KOPT-K1 (cell line): ENCODE results near the gene APOL2.
"Not testable (repeated sequence)": the region's sequence is repeated elsewhere in the genome, so short reads cannot be mapped to it uniquely, and the experiment has no call there.

Experiments used
- H3K27ac ChIP-seq: fragments of 200-600 bp; sonication (generic); 2 replicates; pipeline ENCODE4 v1.5.1; 2016; ENCODE audit warnings: antibody characterized with exemption, mild to moderate bottlenecking, low read depth, low read length; ENCODE audit not compliant: poor library complexity, severe bottlenecking
- H3K36me3 ChIP-seq: fragments of 200-600 bp; sonication (generic); 2 replicates; pipeline ENCODE4 v1.5.1; 2017; ENCODE audit warnings: antibody characterized with exemption, mild to moderate bottlenecking, low read length, moderate library complexity; ENCODE audit not compliant: insufficient read depth
- H3K9me3 ChIP-seq: fragments of 200-600 bp; sonication (generic); 2 replicates; pipeline ENCODE4 v1.5.1; 2017; ENCODE audit warnings: antibody characterized with exemption, low read length, mild to moderate bottlenecking; ENCODE audit not compliant: insufficient read depth, poor library complexity, severe bottlenecking

APOL2 gene

DNA sequence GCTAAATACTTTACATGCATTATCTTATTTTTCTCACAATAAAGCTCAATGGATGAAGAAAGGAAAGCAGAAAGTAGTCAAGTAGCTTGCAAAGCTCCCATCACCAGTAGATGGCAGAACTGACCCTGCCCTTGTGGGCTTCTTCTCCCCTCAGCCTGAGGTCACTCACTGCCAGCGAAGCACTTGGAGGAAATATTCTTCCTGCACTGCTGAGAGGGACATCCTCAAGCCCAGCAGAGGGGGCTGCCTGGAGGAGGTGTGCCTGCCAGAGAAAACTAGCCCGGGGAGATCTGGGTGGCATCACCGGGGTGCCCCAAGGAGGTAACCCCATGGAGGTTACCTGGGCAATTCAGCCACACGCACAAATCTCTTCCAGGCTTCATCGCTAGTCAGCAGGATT, 44.4 kb downstream of the APOL2 start:
- Histone ChIP-seq H3K36me3 (no peaks in the 10 kb centered on the region), H3K9me3 (no peaks in the 10 kb centered on the region), H3K27ac (no peak overlapping the region)

DNA sequence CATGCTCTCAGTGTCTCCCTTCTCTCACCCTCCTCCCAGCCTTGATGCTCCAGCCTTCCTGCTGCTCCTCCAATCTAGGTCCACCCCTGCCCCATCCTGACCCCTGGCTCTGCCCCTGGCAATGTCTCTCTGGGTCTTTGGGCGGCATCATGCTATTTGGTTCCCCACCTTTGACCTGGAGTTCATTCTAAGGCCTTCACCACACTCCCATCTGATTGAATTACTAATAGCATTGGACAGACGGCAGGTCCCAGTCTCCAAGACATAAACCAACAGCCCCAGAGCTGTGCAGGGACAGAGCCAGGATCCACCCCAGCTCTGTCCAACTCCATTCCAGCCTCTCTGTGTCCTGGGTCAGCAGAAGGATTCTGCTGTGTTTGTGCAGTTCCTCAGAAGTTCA, 44.9 kb downstream of the APOL2 start:
- no peaks in the 10 kb centered on the region for H3K9me3 ChIP-seq
- H3K27ac ChIP-seq: no peak overlapping the region
- no peaks in the 10 kb centered on the region for H3K36me3 ChIP-seq

DNA sequence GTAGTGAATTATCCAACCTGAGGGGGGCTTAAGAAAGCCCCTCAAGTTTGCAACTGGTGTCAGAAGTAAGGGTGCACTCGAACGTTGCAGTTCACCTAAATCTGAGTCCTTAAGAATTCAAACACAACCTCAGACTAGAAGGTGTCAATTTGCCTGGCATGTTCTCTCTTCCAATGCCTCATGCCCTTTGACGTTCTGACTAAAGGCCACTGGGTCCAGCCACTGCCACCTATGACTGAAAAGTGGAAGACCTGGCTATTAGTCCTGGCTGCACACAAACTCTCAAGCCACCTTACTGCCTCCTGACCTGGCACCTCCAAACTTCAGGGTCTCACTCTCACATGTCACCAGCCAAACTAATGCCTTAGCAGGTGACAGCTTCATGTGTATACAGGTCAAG, 45.8 kb downstream of the APOL2 start:
- H3K27ac ChIP-seq: no peak overlapping the region
- H3K9me3 ChIP-seq: no peaks in the 10 kb centered on the region
- H3K36me3 ChIP-seq: no peaks in the 10 kb centered on the region

GRCh38 chr22:36193171-36193570, 46.2 kb downstream of the APOL2 start:
- Histone ChIP-seq H3K36me3 (no peaks in the 10 kb centered on the region), H3K27ac (no peak overlapping the region), H3K9me3 (no peaks in the 10 kb centered on the region)

GRCh38 chr22:36192542-36192941, 46.8 kb downstream of the APOL2 start:
- no peaks in the 10 kb centered on the region for H3K9me3 ChIP-seq

GRCh38 chr22:36191106-36191836, 48.1 kb downstream of the APOL2 start:
- H3K9me3 ChIP-seq: no peaks in the 10 kb centered on the region
- H3K36me3 ChIP-seq: no peaks in the 10 kb centered on the region
- no peak overlapping the region for H3K27ac ChIP-seq

More at GRCh38 chr22:36192542-36192941, 46.8 kb downstream of the APOL2 start:
- no peak overlapping the region for H3K27ac ChIP-seq
- no peaks in the 10 kb centered on the region for H3K36me3 ChIP-seq

GRCh38 chr22:36187862-36188261, 51.5 kb downstream of the APOL2 start:
- not testable (repeated sequence) for H3K36me3 ChIP-seq, H3K27ac ChIP-seq, H3K9me3 ChIP-seq

- no peaks in the 10 kb centered on the region for H3K9me3 ChIP-seq
- no peaks in the 10 kb centered on the region for H3K36me3 ChIP-seq
- no peak overlapping the region for H3K27ac ChIP-seq
Measured at GRCh38 chr22:36185828-36186624, 53.3 kb downstream of the APOL2 start.

GRCh38 chr22:36184433-36185025, 54.8 kb downstream of the APOL2 start:
- no peaks in the 10 kb centered on the region for H3K9me3 ChIP-seq
- H3K36me3 ChIP-seq: no peaks in the 10 kb centered on the region
- no peak overlapping the region for H3K27ac ChIP-seq

- no peaks in the 10 kb centered on the region for H3K9me3 ChIP-seq
- H3K27ac ChIP-seq: no peak overlapping the region
- no peaks in the 10 kb centered on the region for H3K36me3 ChIP-seq
Measured at GRCh38 chr22:36183446-36183845, 55.9 kb downstream of the APOL2 start.

GRCh38 chr22:36182857-36183256, 56.5 kb downstream of the APOL2 start:
- no peak overlapping the region for H3K27ac ChIP-seq
- no peaks in the 10 kb centered on the region for H3K9me3 ChIP-seq
- no peaks in the 10 kb centered on the region for H3K36me3 ChIP-seq

DNA sequence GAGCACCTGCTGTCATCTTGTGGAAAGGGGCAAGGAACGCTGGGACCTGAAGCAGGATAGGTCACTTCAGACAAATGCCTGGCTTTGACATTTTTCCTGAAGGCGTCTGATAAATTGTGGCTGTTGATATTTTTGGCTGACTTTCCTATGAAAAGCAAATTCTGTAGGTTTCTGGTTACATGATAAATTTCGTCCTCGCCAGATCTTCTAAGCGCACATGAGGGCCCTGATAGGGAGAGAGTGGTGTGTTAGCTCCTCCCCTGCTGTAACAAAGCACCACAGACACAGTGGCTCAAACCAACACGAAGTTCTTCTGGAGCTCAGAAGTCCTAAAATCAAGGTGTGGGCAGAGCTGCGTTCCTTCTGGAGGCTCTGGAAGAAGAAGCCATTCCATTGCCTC, 57.3 kb downstream of the APOL2 start:
- no peak overlapping the region for H3K27ac ChIP-seq
- no peaks in the 10 kb centered on the region for H3K9me3 ChIP-seq
- no peaks in the 10 kb centered on the region for H3K36me3 ChIP-seq

DNA sequence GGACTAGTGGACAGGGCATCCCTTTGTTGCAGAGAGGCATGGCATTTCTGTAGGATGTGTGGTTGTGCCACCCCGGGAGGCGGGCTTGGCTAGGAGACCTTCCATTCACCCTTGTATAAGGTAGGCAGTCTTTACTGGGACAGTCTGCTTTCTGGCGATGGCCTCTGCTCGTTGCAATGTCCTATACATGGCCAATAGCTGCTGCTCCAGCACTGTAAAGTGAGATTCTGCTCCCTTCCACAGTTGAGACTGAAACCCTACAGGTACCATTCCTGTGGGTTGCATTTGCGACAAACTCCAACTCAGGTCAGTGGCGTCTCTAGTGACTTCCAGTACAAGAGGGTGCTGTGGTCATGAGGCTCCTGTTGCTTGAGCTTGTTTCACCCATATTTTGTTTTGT, 58.4 kb downstream of the APOL2 start:
- Histone ChIP-seq H3K27ac (no peak overlapping the region), H3K36me3 (no peaks in the 10 kb centered on the region), H3K9me3 (no peaks in the 10 kb centered on the region)

DNA sequence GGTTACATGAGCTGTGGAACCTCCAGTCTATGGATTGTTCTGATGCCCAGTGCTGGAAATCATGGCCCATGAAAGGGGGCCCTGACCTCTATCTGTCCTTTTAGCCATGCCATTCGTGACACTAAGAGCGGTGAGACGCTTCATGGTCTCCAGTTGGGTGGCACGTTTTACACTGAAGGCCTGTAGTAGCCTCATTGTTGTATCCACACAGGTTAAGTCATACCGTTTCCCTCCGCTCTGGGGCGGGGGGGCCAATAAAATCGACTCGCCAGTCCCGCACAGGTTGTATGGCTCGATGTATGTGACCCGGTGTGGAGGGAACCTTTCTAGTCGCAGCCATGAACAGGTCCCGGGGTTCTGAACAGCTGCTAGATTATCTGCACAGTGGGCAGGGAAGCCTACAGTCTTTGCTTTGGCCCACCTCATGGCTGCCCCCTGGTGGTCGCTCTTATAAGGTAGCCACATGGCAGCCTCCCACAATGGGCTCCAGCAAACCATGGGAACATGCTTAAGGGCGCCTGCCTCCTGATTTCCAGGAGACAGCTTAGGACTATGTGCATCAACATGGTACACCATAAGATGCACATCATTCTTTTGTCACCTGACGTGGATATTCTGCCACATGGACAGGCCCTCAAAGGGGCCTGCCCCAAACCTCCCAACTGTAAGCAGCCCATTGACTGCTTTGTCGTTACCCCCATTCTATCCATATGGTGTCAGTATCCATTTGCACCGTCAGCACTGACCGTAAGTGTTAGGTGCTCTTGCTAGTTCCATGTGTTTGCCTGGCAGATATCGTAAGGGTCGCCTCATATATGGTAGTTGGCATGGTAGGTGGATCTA, 59.1 kb downstream of the APOL2 start:
- H3K36me3 ChIP-seq: no peaks in the 10 kb centered on the region
- H3K27ac ChIP-seq: no peak overlapping the region
- H3K9me3 ChIP-seq: no peaks in the 10 kb centered on the region

GRCh38 chr22:36177160-36177559, 62.2 kb downstream of the APOL2 start:
- Histone ChIP-seq H3K36me3 (no peaks in the 10 kb centered on the region), H3K9me3 (no peaks in the 10 kb centered on the region), H3K27ac (no peak overlapping the region)
